ENCODE results near the gene ANKRD11.

DNA sequence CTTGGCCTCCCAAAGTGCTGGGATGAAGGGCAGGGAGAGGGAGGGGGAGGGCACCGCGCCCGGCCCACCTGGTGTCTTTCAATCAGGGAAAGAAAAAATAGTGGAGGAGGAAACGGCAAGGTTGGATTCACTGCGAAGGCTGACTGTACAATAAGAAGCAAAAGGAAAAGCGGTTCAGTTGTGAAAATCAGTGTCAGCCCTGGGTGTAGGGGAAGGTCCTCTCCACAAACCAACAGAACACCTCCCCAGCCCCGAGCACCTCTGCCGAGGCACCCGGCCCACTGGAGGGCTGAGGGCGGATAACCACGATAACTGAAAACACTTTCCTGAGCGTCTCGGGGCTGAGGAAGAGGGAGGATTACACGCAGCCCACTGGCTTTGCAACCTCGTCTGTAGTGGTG is 16.4 kb upstream of the ANKRD11 start:
- no peak for TF ChIP-seq EZH2 (IDR thresholded peaks at IDR 0.05; ENCODE audit: low read length, missing control alignments)
- TF ChIP-seq, protein P1, sequence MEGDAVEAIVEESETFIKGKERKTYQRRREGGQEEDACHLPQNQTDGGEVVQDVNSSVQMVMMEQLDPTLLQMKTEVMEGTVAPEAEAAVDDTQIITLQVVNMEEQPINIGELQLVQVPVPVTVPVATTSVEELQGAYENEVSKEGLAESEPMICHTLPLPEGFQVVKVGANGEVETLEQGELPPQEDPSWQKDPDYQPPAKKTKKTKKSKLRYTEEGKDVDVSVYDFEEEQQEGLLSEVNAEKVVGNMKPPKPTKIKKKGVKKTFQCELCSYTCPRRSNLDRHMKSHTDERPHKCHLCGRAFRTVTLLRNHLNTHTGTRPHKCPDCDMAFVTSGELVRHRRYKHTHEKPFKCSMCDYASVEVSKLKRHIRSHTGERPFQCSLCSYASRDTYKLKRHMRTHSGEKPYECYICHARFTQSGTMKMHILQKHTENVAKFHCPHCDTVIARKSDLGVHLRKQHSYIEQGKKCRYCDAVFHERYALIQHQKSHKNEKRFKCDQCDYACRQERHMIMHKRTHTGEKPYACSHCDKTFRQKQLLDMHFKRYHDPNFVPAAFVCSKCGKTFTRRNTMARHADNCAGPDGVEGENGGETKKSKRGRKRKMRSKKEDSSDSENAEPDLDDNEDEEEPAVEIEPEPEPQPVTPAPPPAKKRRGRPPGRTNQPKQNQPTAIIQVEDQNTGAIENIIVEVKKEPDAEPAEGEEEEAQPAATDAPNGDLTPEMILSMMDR (conservative IDR thresholded peaks at IDR 0.05 in 1 of 2, IDR thresholded peaks at IDR 0.05 in 1 of 2; ENCODE audit: low read depth in 1 of 2, low read length in 2 of 2) = no peak
